Measurements from ENCODE around the gene CCNB3. TPM values are rescaled to one million over a fixed set of nuclear protein-coding genes. Genes with fewer than 3 reads are reported as not detected.

The CCNB3 gene
- total and polyA plus RNA-seq, 2 experiments from 2014 or later, result 0.40 to 1.8 TPM

GRCh38 chrX:50393902-50394301, 189.3 kb downstream of the CCNB3 start:
- H3K9me3 ChIP-seq (ENCODE audit: low read depth), result no peaks in the 10 kb centered on the region
- TF ChIP-seq CTCF (IDR thresholded peaks at IDR 0.05; ENCODE audit: low read depth, low read length), result no peak

More at GRCh38 chrX:50393902-50394301, 189.3 kb downstream of the CCNB3 start:
- no peak overlapping the region for H3K4me3 ChIP-seq
- H3K27ac ChIP-seq, result no peak overlapping the region
- no peaks in the 10 kb centered on the region for H3K36me3 ChIP-seq
- no peaks in the 10 kb centered on the region for H3K4me1 ChIP-seq (ENCODE audit: low read depth)
- no peak for DNase-seq (ENCODE audit: low read depth in 1 of 2, low spot score in 1 of 2)
- no peaks in the 10 kb centered on the region for H3K27me3 ChIP-seq

Other genes starting within 250 kb of the CCNB3 start
- gene AKAP4, start 3.8 kb upstream of the CCNB3 start, total RNA-seq, result not detected in 2 replicates
- not detected in 2 replicates for gene AKAP4, start 3.8 kb upstream of the CCNB3 start, polyA plus RNA-seq

All from cardiac muscle cell (in vitro differentiated cells and primary cell).